ENCODE data around the gene TET1. TPM values are rescaled to one million over a fixed set of nuclear protein-coding genes. Genes with fewer than 3 reads are reported as not detected.
"Not testable (repeated sequence)": the region's sequence is repeated elsewhere in the genome, so short reads cannot be mapped to it uniquely, and the experiment has no call there.

Gene TET1
- 2.1 TPM for total RNA-seq
- long read RNA-seq, partial matches to known transcripts = 0 of 1 reads
- long read RNA-seq, other reads (novel, unspliced or antisense) = 1 of 1 reads

- Histone ChIP-seq H3K27me3 (peaks cover 23% of the 10 kb centered on the region), H3K4me1 (peaks cover 9% of the 10 kb centered on the region), H3K4me3 (peak within 1 kb of the TSS; percentile 67), H3K36me3 (no peaks in the 10 kb centered on the region), H3K9me3 (no peaks in the 10 kb centered on the region), H3K27ac (no peak within 1 kb of the TSS)
- ATAC-seq (peak; percentile 63), DNase-seq (peak; percentile 65)
- intact Hi-C loops (cut with DNase I) = no loop called here
- TF ChIP-seq CTCF (IDR thresholded peaks at IDR 0.05) = no peak
These were observed at the start of gene TET1 for GRCh38 chr10:68560186-68560942. TET1 (plus strand) TSS chr10:68560337; CDS start chr10:68572339, 12,002 bp downstream.

DNA sequence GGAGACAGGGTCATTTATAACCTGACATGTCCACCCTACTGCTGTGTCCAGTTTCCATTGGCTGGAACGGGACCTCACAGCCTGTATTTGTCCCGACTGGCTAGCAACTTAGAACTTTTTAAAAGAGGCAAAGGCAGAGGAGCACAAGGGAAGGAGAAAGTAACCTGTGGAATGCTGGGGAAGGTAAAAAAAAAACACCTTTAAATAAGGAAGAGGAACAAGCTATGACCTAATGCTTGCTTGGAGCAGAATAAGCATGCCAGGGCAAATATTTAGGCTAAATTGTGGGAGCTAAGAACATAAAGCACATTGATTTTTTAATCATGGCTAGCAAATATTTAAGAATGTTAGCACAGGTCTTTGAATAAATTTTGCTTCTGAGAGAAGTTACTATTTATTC, 43.9 kb upstream of the TET1 start:
- H3K9me3 ChIP-seq; H3K4me1 ChIP-seq; ATAC-seq; intact Hi-C loops (cut with DNase I); H3K4me3 ChIP-seq; DNase-seq; H3K27me3 ChIP-seq; H3K27ac ChIP-seq: not testable (repeated sequence)
- H3K36me3 ChIP-seq = peaks cover 32% of the 10 kb centered on the region

GRCh38 chr10:68516766-68517165, 43.4 kb upstream of the TET1 start:
- Histone ChIP-seq H3K27me3 (no peaks in the 10 kb centered on the region), H3K27ac (no peak overlapping the region), H3K9me3 (no peaks in the 10 kb centered on the region), H3K36me3 (peaks cover 33% of the 10 kb centered on the region), H3K4me3 (no peak overlapping the region), H3K4me1 (no peaks in the 10 kb centered on the region)
- intact Hi-C loops (cut with DNase I) = no loop called here
- no peak for ATAC-seq
- no peak for DNase-seq
- no peak for TF ChIP-seq CTCF (IDR thresholded peaks at IDR 0.05)

DNA sequence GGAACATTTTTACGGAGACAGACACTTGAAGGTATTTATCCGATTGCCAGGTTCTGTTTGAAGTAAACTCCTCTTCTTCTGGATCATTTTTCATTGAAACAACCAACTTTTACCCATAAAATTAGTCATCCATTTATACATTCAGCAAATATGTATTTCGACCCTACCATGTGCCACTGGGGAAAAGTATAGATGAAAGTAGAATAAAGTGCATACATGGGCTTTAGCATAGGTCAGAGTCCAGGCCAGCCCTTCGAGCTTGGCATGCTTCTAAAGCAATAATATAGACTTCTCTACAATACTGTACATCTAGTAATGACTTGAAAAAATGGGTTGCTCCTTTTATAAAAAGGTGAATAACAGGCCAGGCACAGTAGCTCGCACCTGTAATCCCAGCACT, 42.9 kb upstream of the TET1 start:
- peaks cover 37% of the 10 kb centered on the region for H3K36me3 ChIP-seq
- no peak overlapping the region for H3K4me3 ChIP-seq
- no peak overlapping the region for H3K27ac ChIP-seq
- no peaks in the 10 kb centered on the region for H3K9me3 ChIP-seq
- H3K4me1 ChIP-seq = no peaks in the 10 kb centered on the region
- DNase-seq (no peak), ATAC-seq (no peak)
- no peak for TF ChIP-seq CTCF (IDR thresholded peaks at IDR 0.05)
- no peaks in the 10 kb centered on the region for H3K27me3 ChIP-seq
- intact Hi-C loops (cut with DNase I) = no loop called here

DNA sequence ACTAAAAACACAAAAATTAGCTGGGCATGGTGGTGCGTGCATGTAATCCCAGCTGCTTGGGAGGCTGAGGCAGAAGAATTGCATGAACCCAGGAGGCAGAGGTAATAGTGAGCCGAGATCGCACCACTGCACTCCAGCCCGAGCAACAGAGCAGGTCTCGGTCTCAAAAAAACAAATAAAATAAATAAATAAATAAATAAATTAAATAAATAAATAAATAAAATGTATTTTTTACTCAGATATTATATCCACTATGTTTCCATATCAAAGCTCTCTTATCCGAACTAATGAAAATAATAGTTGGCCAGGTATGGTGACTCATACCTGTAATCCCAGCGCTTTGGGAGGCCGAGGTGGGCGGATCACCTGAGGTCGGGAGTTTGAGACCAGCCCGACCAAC, 41.5 kb upstream of the TET1 start:
- H3K27ac ChIP-seq = not testable (repeated sequence)

DNA sequence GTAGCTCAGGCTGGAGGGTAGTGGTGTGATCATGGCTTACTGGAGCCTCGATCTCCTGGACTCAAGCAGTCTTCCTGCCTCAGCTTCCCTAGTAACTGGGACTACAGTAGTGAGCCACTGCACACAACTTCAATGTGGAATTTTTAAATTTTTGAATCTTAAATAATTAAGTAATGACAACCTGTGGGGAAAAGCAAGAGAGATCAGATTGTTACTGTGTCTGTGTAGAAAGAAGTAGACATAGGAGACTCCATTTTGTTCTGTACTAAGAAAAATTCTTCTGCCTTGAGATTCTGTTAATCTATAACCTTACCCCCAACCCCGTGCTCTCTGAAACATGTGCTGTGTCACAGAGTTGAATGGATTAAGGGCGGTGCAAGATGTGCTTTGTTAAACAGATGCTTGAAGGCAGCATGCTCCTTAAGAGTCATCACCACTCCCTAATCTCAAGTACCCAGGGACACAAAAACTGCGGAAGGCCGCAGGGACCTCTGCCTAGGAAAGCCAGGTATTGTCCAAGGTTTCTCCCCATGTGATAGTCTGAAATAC, 34.6 kb upstream of the TET1 start:
- peak overlapping the region; percentile 60 for H3K27ac ChIP-seq
- intact Hi-C loops (cut with DNase I); H3K4me1 ChIP-seq; H3K9me3 ChIP-seq; H3K36me3 ChIP-seq; H3K4me3 ChIP-seq; H3K27me3 ChIP-seq; DNase-seq; ATAC-seq: not testable (repeated sequence)

More for the DNA sequence above, 41.5 kb upstream of the TET1 start:
- ATAC-seq; H3K4me1 ChIP-seq; H3K4me3 ChIP-seq; H3K27me3 ChIP-seq; H3K9me3 ChIP-seq; intact Hi-C loops (cut with DNase I); DNase-seq: not testable (repeated sequence)
- peaks cover 29% of the 10 kb centered on the region for H3K36me3 ChIP-seq

GRCh38 chr10:68526634-68527307, 33.4 kb upstream of the TET1 start:
- peak; percentile 69 for ATAC-seq
- no peaks in the 10 kb centered on the region for H3K4me1 ChIP-seq
- TF ChIP-seq CTCF (IDR thresholded peaks at IDR 0.05) = no peak
- no peaks in the 10 kb centered on the region for H3K9me3 ChIP-seq
- H3K4me3 ChIP-seq = peak overlapping the region; percentile 98
- H3K27ac ChIP-seq = peak overlapping the region; percentile 95
- intact Hi-C loops (cut with DNase I) = no loop called here
- H3K36me3 ChIP-seq = peaks cover 5% of the 10 kb centered on the region
- no peak for DNase-seq
- H3K27me3 ChIP-seq = no peaks in the 10 kb centered on the region

All from upper lobe of right lung (tissue), 1 donor.